ENCODE measurements around the gene CACNG4. TPM values are rescaled to one million over a fixed set of nuclear protein-coding genes. Genes with fewer than 3 reads are reported as not detected.

CACNG4 gene
- total RNA-seq, 1 experiment from 2014 or later = 40.3 TPM

DNA sequence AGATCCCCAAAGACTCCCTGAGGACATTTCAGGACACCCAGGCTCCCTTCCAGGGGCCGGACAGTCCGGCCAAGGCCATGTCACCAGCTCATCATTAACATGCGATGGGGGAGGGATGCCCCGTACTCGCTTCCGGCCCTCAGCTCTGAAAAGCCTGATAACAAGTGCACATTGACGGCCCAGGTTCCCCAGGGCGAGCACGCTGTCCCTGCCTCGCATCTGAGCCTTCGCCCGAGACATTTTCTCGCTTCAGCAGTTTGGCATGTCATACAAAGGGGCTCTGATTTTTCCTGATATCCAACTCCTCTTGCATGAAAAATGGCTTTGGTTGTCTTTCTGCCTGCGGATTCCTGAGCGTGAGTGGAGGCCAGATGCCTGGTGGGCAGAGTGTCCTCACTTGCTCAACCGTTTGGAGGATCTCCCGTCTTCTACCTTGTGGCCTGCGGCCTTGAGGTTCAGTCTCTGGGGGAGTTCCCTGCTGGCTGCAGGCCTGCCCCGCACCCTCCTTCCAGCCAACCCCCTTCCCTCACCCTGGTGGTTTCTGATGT lies 14.1 kb downstream of the CACNG4 start:
- DNase-seq (ENCODE audit: low read depth, low spot score) = no peak
- in situ Hi-C loops (cut with HindIII; ENCODE audit: low pct_unique_long_range_greater_than_20kb, low sequenced_read_pairs) = no loop called here
- BruUV-seq (replicated peaks) = no TSS peak
- H3K27me3 ChIP-seq (ENCODE audit: control insufficient read depth, insufficient read depth, low read length) = no peaks in the 10 kb centered on the region
- CTCF ChIA-PET = no interaction called here
- no peak overlapping the region for H3K27ac ChIP-seq (ENCODE audit: low read length)
- H3K4me1 ChIP-seq (ENCODE audit: control insufficient read depth, insufficient read depth, low read length) = peaks cover 10% of the 10 kb centered on the region
- TF ChIP-seq, protein P1, sequence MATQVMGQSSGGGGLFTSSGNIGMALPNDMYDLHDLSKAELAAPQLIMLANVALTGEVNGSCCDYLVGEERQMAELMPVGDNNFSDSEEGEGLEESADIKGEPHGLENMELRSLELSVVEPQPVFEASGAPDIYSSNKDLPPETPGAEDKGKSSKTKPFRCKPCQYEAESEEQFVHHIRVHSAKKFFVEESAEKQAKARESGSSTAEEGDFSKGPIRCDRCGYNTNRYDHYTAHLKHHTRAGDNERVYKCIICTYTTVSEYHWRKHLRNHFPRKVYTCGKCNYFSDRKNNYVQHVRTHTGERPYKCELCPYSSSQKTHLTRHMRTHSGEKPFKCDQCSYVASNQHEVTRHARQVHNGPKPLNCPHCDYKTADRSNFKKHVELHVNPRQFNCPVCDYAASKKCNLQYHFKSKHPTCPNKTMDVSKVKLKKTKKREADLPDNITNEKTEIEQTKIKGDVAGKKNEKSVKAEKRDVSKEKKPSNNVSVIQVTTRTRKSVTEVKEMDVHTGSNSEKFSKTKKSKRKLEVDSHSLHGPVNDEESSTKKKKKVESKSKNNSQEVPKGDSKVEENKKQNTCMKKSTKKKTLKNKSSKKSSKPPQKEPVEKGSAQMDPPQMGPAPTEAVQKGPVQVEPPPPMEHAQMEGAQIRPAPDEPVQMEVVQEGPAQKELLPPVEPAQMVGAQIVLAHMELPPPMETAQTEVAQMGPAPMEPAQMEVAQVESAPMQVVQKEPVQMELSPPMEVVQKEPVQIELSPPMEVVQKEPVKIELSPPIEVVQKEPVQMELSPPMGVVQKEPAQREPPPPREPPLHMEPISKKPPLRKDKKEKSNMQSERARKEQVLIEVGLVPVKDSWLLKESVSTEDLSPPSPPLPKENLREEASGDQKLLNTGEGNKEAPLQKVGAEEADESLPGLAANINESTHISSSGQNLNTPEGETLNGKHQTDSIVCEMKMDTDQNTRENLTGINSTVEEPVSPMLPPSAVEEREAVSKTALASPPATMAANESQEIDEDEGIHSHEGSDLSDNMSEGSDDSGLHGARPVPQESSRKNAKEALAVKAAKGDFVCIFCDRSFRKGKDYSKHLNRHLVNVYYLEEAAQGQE (IDR thresholded peaks at IDR 0.05; ENCODE audit: insufficient read depth in 1 of 2, low read depth in 2 of 2, low read length in 1 of 2) = no peak
- TF ChIP-seq SIN3A (IDR thresholded peaks at IDR 0.05; ENCODE audit: borderline replicate concordance, insufficient read depth, low read depth, low read length) = no peak
- TF ChIP-seq POLR2AphosphoS5 (IDR thresholded peaks at IDR 0.05; ENCODE audit: low read depth, low read length) = no peak
- TF ChIP-seq, protein P2, sequence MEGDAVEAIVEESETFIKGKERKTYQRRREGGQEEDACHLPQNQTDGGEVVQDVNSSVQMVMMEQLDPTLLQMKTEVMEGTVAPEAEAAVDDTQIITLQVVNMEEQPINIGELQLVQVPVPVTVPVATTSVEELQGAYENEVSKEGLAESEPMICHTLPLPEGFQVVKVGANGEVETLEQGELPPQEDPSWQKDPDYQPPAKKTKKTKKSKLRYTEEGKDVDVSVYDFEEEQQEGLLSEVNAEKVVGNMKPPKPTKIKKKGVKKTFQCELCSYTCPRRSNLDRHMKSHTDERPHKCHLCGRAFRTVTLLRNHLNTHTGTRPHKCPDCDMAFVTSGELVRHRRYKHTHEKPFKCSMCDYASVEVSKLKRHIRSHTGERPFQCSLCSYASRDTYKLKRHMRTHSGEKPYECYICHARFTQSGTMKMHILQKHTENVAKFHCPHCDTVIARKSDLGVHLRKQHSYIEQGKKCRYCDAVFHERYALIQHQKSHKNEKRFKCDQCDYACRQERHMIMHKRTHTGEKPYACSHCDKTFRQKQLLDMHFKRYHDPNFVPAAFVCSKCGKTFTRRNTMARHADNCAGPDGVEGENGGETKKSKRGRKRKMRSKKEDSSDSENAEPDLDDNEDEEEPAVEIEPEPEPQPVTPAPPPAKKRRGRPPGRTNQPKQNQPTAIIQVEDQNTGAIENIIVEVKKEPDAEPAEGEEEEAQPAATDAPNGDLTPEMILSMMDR (IDR thresholded peaks at IDR 0.05) = no peak
- no peak for TF ChIP-seq TCF7L2 (IDR thresholded peaks at IDR 0.05; ENCODE audit: low read depth, low read length)
- no peaks in the 10 kb centered on the region for H3K36me3 ChIP-seq (ENCODE audit: control insufficient read depth, insufficient read depth, low read length)
- H3K4me3 ChIP-seq (ENCODE audit: low read depth in 2 of 2, low read length in 2 of 2) = no peak overlapping the region
- no peaks in the 10 kb centered on the region for H3K9me3 ChIP-seq (ENCODE audit: control insufficient read depth, insufficient read depth, low read depth, low read length)
- POLR2A ChIA-PET = no interaction called here
- intact Hi-C loops (cut with micrococcal nuclease; ENCODE audit: unreplicated experiment) = no loop called here
- no peak for ATAC-seq

DNA sequence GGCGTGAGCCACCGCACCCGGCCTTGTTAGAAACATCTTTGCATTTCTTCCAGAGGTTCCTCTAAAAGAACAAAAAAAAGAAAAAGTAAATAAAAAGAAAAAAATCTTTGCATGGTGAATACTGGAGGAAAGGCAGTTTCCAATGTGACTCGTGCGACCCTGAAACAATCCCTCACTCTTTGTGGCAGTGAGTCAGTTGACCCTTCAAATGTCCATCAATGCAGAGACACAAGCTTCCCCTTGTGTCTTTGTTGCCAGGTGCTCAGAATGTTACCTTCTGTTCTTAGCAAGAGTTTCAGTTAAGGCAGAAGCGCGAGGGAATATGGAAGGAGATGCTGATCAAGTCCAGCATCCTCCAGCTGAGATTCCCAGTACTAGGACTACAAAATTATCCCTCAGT lies 16.4 kb downstream of the CACNG4 start:
- POLR2A ChIA-PET = no interaction called here
- H3K27ac ChIP-seq (ENCODE audit: low read length) = no peak overlapping the region

More for the DNA sequence above, 16.4 kb downstream of the CACNG4 start:
- TF ChIP-seq, protein P1 (IDR thresholded peaks at IDR 0.05; ENCODE audit: insufficient read depth in 1 of 2, low read depth in 2 of 2, low read length in 1 of 2) = no peak
- TF ChIP-seq, protein P2 (IDR thresholded peaks at IDR 0.05) = no peak
- no peak for TF ChIP-seq POLR2AphosphoS5 (IDR thresholded peaks at IDR 0.05; ENCODE audit: low read depth, low read length)
- CTCF ChIA-PET = no interaction called here
- BruUV-seq (replicated peaks) = no TSS peak
- intact Hi-C loops (cut with micrococcal nuclease; ENCODE audit: unreplicated experiment) = no loop called here
- Histone ChIP-seq H3K27me3 (ENCODE audit: control insufficient read depth, insufficient read depth, low read length) (no peaks in the 10 kb centered on the region), H3K9me3 (ENCODE audit: control insufficient read depth, insufficient read depth, low read depth, low read length) (no peaks in the 10 kb centered on the region), H3K4me1 (ENCODE audit: control insufficient read depth, insufficient read depth, low read length) (peaks cover 2% of the 10 kb centered on the region; the same call in 1 of the 2 replicates), H3K4me3 (ENCODE audit: low read depth in 2 of 2, low read length in 2 of 2) (no peak overlapping the region), H3K36me3 (ENCODE audit: control insufficient read depth, insufficient read depth, low read length) (no peaks in the 10 kb centered on the region)
- no peak for ATAC-seq
- in situ Hi-C loops (cut with HindIII; ENCODE audit: low pct_unique_long_range_greater_than_20kb, low sequenced_read_pairs) = no loop called here
- no peak for DNase-seq (ENCODE audit: low read depth, low spot score)

All from Panc1 (cell line).